Liver (tissue), 3 donors: ENCODE results near the gene DYSF.

Source experiments
- ATF3 ChIP-seq: IDR thresholded peaks from 2 replicates; pipeline ENCODE4 v1.6.1; 2016; ENCODE audit warnings: antibody characterized with exemption
- CTCF ChIP-seq: fragments of 150-350 bp; IDR thresholded peaks from 2 replicates; pipeline ENCODE4 v1.5.1; 2017; ENCODE audit warnings: improper control_type of control experiment, low read depth, low read length; ENCODE audit not compliant: missing input control
- JUND ChIP-seq, 2 donors: IDR thresholded peaks; 2 replicates each; pipeline ENCODE4 v1.6.1; 2016; ENCODE audit warnings: antibody characterized with exemption in 2 of 2
- RAD21 ChIP-seq, 2 donors: IDR thresholded peaks; 2 replicates each; pipeline ENCODE4 v1.6.1; 2016; ENCODE audit warnings: antibody characterized with exemption in 2 of 2, mild to moderate bottlenecking in 2 of 2
- REST ChIP-seq: IDR thresholded peaks from 2 replicates; pipeline ENCODE4 v1.6.1; 2016; ENCODE audit warnings: antibody characterized with exemption, mild to moderate bottlenecking
- TAF1 ChIP-seq: conservative IDR thresholded peaks from 2 replicates; pipeline ENCODE4 v1.6.1; 2016; ENCODE audit warnings: antibody characterized with exemption, mild to moderate bottlenecking
- donor health status: healthy.
- donor health status: healthy.

- TF ChIP-seq JUND (IDR thresholded peaks at IDR 0.05) (no peak), ATF3 (no peak), CTCF (no peak), TAF1 (no peak), RAD21 (IDR thresholded peaks at IDR 0.05) (no peak), REST (no peak)
These were observed 97.7 kb downstream of the DYSF start for GRCh38 chr2:71550801-71551630.
